ENCODE results near the gene PRKAG3.
"Not testable (repeated sequence)": the region's sequence is repeated elsewhere in the genome, so short reads cannot be mapped to it uniquely, and the experiment has no call there.

PRKAG3 gene

DNA sequence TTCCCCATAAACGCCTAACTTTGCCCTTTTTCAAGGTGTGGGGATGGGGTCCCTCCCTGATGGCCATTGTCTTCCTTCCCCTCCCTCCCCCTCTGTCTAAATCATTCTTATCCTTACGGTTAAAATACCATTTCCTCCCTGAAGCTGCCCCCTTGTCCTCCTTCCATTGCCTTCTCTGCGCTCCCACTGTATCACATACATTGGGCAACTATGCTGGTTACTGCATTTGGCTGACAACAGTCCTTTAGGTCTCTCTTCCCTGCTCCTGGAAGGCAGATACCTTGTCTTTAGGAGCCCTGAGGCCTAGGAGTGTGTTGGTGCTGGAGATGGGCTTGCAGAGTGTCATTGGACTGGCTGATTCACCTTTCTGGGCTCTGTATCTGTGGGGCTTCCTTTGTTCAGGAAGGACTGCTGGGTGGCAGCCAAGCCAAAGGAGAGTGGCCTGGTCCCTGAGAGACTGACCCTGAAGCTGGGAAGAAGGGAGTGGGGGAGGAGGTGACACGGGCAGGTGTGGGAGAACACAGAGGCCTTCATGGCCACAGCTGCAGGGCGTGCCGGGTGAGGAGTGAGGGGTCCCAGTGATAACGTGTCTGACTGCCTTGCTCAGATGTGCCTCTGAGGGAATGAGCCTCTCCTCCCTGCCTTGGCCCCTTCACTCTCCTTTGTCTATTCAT lies 30.2 kb upstream of the PRKAG3 start:
- no peak for DNase-seq

DNA sequence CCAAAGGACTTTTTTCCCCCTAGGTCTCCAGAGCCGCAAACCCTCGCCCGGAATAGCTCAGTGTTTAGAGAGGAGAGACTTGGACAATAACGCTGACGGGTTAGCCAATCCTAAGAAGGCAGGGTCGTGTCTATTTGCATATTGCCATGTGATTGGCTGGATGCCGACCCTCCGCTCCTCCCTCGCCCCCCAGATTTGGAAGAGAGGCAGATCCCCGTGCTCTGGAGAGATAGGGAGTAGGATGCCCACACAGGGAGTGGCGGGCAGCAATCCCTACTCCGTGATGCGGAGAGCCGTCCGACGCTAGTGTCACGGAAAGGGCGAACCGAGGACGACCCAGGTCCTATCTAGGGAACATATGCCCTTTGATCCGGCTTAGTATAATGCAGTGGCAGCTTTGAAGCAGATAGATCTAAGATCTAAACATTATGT lies 29.4 kb upstream of the PRKAG3 start:
- no peak for DNase-seq

DNA sequence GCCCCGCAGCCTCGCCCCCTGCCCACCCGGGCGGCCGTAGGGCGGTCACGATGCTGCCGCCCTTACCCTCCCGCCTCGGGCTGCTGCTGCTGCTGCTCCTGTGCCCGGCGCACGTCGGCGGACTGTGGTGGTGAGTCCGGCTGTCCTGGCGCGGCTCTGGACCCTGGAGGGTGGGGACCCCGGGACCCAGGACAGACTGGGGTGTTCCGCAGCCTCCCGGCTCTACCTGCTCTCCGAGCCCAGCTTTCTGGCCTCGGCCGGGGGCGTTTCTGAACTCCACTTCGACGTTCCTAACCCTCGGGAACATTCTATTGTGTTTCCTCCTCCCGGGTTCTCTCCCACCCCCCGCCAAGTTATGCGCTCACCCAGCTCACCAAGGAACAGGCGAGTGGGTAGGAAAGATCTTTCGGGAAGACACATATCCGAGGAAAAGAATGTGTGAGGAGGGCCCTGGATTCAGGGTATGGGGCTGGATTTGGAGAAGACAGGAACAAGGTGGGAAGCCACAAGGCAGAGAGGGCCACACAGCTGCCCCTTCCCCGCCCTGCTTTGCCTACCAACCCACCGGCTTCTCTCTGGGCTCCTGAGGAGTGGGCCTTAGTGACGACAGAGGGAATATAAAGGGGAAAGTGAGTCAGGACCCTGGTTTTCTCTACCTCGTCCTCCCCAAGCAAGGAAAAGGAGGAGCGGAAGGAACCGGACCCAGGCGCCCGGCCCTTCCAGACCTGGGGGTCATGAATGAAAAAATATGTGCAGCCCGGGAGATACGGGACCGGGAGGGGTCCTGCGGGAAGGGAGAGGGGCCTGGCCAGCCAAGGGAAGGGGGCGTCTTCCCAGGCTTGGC lies 28.6 kb upstream of the PRKAG3 start:
- no peak for DNase-seq

DNA sequence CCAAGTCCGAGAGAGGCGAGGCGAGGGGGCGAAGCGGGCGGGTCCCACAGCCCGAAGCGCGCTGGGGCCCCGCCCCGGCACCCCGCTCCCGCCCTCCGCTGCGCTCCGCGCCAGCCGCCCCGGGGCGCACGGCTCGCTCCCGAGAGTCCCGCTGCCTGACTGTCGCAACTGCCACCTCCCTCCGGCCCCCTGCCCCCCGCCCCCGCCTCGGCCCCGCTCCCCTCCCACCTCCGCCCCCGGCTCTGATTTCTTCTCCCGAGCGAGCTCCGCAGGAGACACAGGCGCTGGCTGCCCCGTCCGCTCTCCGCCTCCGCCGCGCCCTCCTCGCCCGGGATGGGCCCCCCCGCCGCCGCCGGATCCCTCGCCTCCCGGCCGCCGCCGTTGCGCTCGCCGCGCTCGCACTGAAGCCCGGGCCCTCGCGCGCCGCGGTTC lies 28.0 kb upstream of the PRKAG3 start, which contains the start of gene WNT6:
Gene WNT6, plus strand, starts transcription at position 250 of the 432 bp plus-strand sequence. CDS start 233 bp downstream, outside the sequence.
- no peak for DNase-seq

DNA sequence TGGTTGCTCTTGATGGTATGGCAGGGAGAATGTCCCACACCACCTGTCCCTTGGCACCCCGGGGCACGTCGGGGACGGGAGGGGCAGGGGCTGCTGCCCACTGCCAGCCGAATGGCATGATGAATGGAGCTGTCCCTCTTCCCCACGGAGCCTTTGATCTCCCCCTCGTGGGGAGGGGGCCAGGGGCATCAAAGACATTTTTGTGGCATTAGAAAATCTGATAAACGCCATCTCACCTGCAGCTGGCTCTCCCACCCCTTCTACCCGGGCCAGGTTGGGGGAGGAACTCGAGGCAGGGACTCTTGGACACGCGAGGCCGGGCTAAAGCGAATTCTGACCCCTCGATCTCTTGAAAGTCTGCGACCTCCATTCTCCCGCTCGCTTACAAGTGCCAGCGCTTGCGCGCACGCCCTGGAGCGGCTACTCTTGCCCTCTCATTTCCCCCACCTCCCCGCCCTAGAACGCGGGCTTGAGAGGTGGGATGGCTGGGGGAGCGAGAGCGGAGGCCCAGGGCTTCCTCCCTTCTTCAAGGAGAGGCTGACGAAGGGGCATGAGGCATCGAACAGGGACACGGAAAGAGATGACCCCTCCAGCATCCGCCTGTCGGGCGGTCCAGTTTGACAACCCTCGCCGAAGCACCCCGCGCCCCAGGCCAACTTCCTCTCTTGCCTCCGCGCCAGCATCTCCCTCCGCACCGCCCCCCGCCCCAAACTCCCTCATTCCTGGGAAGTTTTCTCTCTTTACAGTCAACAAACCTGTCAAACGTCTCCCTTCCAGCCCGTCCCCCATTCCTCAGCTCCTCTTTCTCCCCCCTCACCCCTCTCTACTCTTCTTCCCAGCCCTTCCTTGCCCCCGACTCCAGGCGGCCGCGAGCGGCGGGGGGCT lies 27.3 kb upstream of the PRKAG3 start:
- no peak for DNase-seq

DNA sequence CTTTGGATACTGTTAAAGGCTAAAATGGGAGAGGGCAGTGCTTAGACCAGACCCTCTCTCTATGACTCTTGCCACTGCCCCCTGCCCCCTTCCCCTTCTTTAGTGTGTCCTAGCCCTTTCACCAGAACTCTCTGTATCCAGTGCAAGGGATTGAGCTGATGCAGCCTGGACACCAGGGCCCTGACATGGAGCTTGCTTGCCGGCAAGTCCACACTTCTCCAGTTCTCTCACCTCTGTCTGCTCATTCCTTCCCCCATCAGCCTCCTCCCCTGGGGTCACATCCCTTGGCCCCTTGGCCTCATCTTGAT lies 26.5 kb upstream of the PRKAG3 start:
- DNase-seq: no peak

GRCh38 chr2:218857371-218858137 lies 26.0 kb upstream of the PRKAG3 start:
- no peak for DNase-seq

- DNase-seq: no peak
These were observed 25.3 kb upstream of the PRKAG3 start for GRCh38 chr2:218856896-218857243.

DNA sequence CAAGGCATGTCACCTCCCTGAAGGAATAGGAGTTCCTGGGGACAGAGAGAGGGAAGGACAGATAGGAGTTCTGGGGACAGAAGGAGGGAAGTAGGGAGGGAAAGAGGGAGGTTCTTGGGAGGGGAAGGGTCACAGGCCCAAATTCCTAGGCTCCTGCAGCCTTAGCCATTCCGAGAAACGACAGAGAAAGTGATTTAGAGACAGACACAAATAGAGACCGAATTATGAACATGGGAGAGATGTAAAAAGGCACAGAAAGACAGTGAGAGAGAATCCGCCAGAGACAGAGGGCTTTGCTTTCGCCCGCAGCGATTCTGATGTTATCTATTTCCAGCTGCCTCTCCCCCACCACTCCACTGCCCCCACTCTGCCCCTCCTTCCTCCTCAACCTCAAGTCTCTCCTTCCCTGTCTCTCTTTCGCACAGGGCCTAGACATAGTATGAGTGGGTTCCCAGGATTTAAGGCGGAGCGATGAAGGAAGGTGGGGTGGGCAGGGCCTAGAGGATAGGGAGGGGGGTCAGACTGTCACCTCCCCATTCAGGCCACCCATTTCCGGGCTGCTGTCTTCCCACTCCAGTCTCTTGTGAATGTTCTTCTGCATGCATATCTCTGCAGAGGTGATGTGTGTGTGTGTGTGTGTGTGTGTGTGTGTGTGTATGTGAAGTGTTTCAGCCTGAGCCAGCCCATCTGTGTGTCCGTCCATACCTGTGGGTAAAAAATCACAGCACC lies 24.7 kb upstream of the PRKAG3 start:
- DNase-seq: peak in 1 of 5 experiments; percentile 32

- no peak for DNase-seq
These were observed 23.9 kb upstream of the PRKAG3 start for GRCh38 chr2:218855305-218856166.

DNA sequence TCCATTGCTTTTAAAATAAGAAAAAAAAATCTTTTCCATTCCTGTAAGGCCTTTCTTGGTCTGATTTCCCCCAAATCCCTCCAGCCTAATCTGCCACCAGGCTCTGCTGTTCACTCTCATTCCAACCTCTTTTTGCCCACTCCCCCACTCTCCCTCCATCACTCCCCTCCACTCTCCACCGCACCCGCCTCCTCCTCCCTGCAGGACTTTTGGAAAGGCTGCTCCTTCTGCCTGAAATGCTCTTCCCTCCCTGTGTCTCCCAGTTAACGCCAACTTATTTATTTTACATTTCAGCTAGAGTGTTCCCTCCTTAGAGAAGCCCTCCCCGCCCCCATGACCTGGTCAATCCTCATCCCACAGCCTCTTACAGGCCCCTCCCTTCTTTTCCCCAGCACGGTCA lies 23.3 kb upstream of the PRKAG3 start:
- DNase-seq: no peak

DNA sequence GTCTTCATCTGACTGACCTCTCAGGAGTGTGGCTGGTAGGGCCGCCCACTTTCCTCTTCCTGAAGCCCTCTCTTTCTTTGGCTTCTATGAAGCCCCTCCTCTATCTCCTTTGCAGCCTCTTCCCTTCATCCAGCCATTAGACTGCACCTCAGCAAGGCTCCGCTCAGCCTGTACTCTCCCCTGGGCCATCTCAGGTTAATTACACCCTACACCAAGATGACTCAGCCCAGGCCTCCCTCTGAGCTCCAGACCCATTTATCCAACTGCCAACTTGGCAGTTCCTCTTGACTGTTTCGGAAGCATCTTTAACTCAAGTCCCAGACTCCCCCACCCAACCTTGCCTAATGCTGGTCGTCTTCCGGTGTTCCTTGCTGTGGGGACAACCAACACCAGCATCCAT lies 22.2 kb upstream of the PRKAG3 start:
- DNase-seq: no peak

DNA sequence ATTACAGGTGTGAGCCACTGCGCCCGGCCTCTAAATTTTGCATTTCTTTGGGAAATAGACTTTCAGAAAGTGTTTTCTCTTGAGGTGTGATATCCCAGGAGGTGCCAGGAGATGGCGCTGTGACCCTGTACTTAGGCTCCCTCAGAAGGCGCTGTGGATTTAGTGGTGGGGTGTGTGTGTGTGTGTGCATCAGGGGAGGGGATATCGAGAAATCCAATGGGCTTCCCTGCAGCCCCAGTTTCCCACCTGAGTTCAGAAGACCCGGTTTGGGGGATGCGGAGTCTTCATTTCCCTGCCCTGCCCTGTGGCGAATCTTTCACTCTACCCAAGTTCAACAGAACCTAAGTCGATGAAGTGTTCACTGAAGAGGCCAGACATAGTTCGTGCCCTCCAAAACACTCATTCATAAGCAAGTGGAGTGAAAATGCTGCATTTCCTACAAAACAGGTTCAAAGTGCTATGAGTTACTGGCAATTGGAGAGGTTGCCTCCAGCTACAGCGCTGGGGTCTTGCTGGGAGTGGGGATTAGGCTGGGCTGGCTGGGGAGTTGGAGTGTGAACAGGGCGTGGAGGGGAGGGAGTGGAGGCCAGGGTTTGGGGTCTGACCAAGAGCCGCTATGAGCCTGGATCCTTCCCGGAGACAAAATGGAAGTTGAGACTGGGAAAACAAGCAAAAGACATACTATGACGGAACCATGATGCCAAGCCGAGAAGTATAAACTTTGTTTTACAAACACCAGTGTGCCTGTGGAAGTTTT lies 21.5 kb upstream of the PRKAG3 start:
- DNase-seq: peak; percentile 29 to 61 (median 54)

DNA sequence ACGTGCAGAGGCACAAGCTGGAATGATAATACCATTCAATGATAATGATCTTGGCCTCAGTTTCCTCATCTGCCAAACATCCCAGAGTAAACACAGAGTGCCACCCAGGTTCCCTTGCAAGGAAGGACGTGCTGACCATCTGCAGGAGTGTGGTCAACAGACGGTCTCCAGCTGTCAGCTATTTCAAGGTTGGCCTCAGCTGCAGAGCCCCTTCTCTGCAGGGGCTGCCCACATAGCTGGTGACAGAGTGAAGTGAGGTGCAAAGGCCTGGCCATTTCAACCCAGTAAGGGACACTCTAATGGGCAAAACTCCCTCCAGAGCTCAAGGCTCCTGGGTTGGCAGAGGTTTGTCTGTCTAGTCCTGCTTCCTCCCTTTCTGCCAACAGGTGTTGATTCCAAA lies 19.7 kb upstream of the PRKAG3 start:
- no peak for DNase-seq

- no peak for DNase-seq
These were observed 19.2 kb upstream of the PRKAG3 start for GRCh38 chr2:218850796-218851195.

- no peak for DNase-seq
These were observed 18.1 kb upstream of the PRKAG3 start for GRCh38 chr2:218849721-218850120.

- not testable (repeated sequence) for DNase-seq
These were observed 15.4 kb upstream of the PRKAG3 start for GRCh38 chr2:218846963-218847362.

GRCh38 chr2:218844334-218844733 lies 12.7 kb upstream of the PRKAG3 start:
- DNase-seq: not testable (repeated sequence)

- DNase-seq: no peak
These were observed 8.3 kb upstream of the PRKAG3 start for GRCh38 chr2:218839888-218840287.

DNA sequence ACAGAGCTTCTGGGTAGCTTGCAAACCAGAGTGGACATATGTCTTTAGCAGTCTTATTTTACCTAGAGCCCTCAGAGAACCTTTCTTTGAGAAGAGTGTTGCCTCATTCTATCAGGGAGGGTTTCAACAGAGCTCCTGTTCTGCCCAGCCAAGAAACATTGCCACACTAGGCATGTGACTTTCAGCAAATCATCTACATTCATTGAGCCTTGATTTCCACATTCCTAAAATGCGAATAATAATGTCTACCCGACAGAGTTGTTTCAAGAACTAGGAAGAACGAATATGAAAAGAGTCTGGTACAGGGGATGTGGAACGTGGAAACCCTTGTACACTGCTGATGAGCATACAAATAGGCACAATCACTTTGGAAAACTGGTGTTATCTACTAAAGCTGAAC lies 7.8 kb upstream of the PRKAG3 start:
- no peak for DNase-seq

All from T-helper 2 cell (primary cell).